GM12878 (cell line): ENCODE data around the gene DTD1. TPM values are rescaled to one million over a fixed set of nuclear protein-coding genes. Genes with fewer than 3 reads are reported as not detected.

ENCODE experiments used
- ATAC-seq: fragments of 200-7000 bp; cut with Tn5 transposase; 3 replicates; pipeline ENCODE4 v1.9.1; 2020; ENCODE audit warnings: mild to moderate bottlenecking, moderate library complexity
- BruUV-seq: library from RNA; stranded (reverse); fragments of 400-500 nt; replicated peaks from 2 replicates; lab custom pipeline; 2021; lab: Mats Ljungman, UMichigan
- CTCF ChIA-PET: fragments of 300-600 bp; sonication (Branson Sonifier 250); formaldehyde crosslinking; extraction: SDS; loops from one replicate; lab custom pipeline; 2021; ENCODE audit warnings: inconsistent platforms; lab: Yijun Ruan, JAX
- POLR2A ChIA-PET: fragments of 350-600 bp; formaldehyde crosslinking; extraction: SDS; loops from one replicate; lab custom pipeline; 2021; ENCODE audit warnings: inconsistent platforms; lab: Charles Lee
- RAD21 ChIA-PET: fragments of 300-600 bp; sonication (Branson Sonifier 250); formaldehyde crosslinking; loops from one replicate; lab custom pipeline; 2023; ENCODE audit warnings: antibody characterized with exemption; ENCODE audit not compliant: unreplicated experiment; lab: Charles Lee
- SMC1A ChIA-PET: fragments of 300-600 bp; sonication (Branson Sonifier 250); formaldehyde crosslinking; loops from one replicate; lab custom pipeline; 2023; ENCODE audit not compliant: unreplicated experiment, uncharacterized antibody; lab: Charles Lee
- DNase-seq: peaks from one replicate; pipeline ENCODE4 v3.0.0-alpha.2; 2011; ENCODE audit warnings: low read depth, low spot score
- FAIRE-seq: peaks from 3 replicates; lab custom pipeline; 2011; peaks lifted over from hg19 to GRCh38; lab: Jason Lieb, UNC
- H2AFZ ChIP-seq: 2 replicates; pipeline ENCODE4 v1.6.0; 2011; ENCODE audit warnings: low read depth, low read length, control low read depth; ENCODE audit not compliant: control insufficient read depth
- H3K27ac ChIP-seq: 2 replicates; pipeline ENCODE4 v1.5.1; 2011; ENCODE audit warnings: control low read depth; ENCODE audit not compliant: control insufficient read depth, insufficient read depth
- H3K27me3 ChIP-seq, 2 experiments: replicated peaks in 1 of 2; 2 replicates each; pipeline versions ENCODE4 v1.6.0 to v1.6.1; 2011; ENCODE audit warnings: low read length in 1 of 2; ENCODE audit not compliant: control insufficient read depth in 2 of 2, insufficient read depth in 2 of 2
- H3K36me3 ChIP-seq, 2 experiments: 2 replicates each; pipeline ENCODE4 v1.5.1; 2011; ENCODE audit warnings: low read length in 1 of 2; ENCODE audit not compliant: control insufficient read depth in 2 of 2, insufficient read depth in 2 of 2
- H3K4me1 ChIP-seq: 2 replicates; pipeline ENCODE4 v1.6.1; 2011; ENCODE audit warnings: mild to moderate bottlenecking, low read length, moderate library complexity, mixed read lengths; ENCODE audit not compliant: control insufficient read depth, insufficient read depth
- H3K4me2 ChIP-seq: 2 replicates; pipeline ENCODE4 v1.6.0; 2011; ENCODE audit warnings: control low read depth; ENCODE audit not compliant: control insufficient read depth, insufficient read depth
- H3K4me3 ChIP-seq: fragments of 200-600 bp; sonication (generic); 2 replicates; pipeline ENCODE4 v1.5.1; 2016
- H3K79me2 ChIP-seq: 2 replicates; pipeline ENCODE4 v1.6.0; 2011; ENCODE audit warnings: low read length; ENCODE audit not compliant: control insufficient read depth, insufficient read depth
- H3K9ac ChIP-seq: 2 replicates; pipeline ENCODE4 v1.8.0; 2011; ENCODE audit warnings: low read length, control low read depth, mixed read lengths; ENCODE audit not compliant: control insufficient read depth, insufficient read depth
- H3K9me3 ChIP-seq: replicated peaks from 3 replicates; pipeline ENCODE4 v1.5.1; 2011; ENCODE audit warnings: mild to moderate bottlenecking, low read length; ENCODE audit not compliant: control insufficient read depth, insufficient read depth
- H4K20me1 ChIP-seq: 2 replicates; pipeline ENCODE4 v1.6.0; 2011; ENCODE audit not compliant: control insufficient read depth, insufficient read depth
- ATF7 ChIP-seq: fragments of 450-650 bp; IDR thresholded peaks from 2 replicates; pipeline ENCODE4 v1.6.1; 2016; ENCODE audit warnings: low read depth, mild to moderate bottlenecking
- CHD1 ChIP-seq: IDR thresholded peaks from 2 replicates; pipeline ENCODE4 v1.6.1; 2012; ENCODE audit warnings: low read depth, low read length, improper control_type of control experiment
- CHD4 ChIP-seq: fragments of 200-600 bp; sonication (generic); IDR thresholded peaks from 2 replicates; pipeline ENCODE4 v1.6.1; 2016; ENCODE audit warnings: mild to moderate bottlenecking
- HCFC1 ChIP-seq: fragments of 150-350 bp; IDR thresholded peaks from 2 replicates; pipeline ENCODE4 v1.6.1; 2014; ENCODE audit warnings: low read length
- POLR2AphosphoS5 ChIP-seq: IDR thresholded peaks from 2 replicates; pipeline ENCODE4 v1.6.1; 2011; ENCODE audit warnings: mild to moderate bottlenecking, low read length, inconsistent platforms
- RELA ChIP-seq: fragments of 450-650 bp; IDR thresholded peaks from 2 replicates; pipeline ENCODE4 v1.8.0; 2014; ENCODE audit warnings: borderline replicate concordance; ENCODE audit not compliant: partially characterized antibody
- WGBS: methylation state at CpG from one replicate; pipeline ENCODE4 v1.1.6; 2016; ENCODE audit warnings: low lambda C conversion rate; ENCODE audit not compliant: insufficient replicate concordance, insufficient coverage; ENCODE audit errors: missing lambda C conversion rate; 5-methylcytosine and 5-hydroxymethylcytosine counted together
- in situ Hi-C: fragments of 300-500 bp; cut with MboI; formaldehyde crosslinking; loops from 9 replicates; pipeline ENCODE4 v1.14.3; 2018; ENCODE audit warnings: mixed read lengths
- intact Hi-C: fragments of 100-400 bp; cut with micrococcal nuclease; formaldehyde crosslinking; loops from one replicate; pipeline ENCODE4 v1.14.2; 2022; ENCODE audit not compliant: unreplicated experiment
- polyA plus RNA-seq, 11 experiments: library from polyadenylated mRNA; depleted of rRNA in 4 of 11; unstranded in 6 of 11; stranded (reverse) in 5 of 11; fragments of >200 nt; fragmentation: Nextera tagmentation in 4 of 11; fragmentation: Illumina TruSeq in 1 of 11; extraction: Ambion mirVana in 4 of 11; extraction: Trizol in 1 of 11; gene quantifications; 1 replicate in 1 of 11; 2 replicates in 10 of 11; pipeline versions ENCODE4 v1.2.1 to v1.2.3, GENCODE V29; 2011 to 2016; ENCODE audit warnings: inconsistent platforms in 2 of 11, missing spikeins in 2 of 11, low read depth in 1 of 11
- total RNA-seq, 4 experiments: library from RNA; depleted of rRNA in 3 of 4; stranded (reverse); fragments of >200 nt in 3 of 4; fragmentation: Illumina TruSeq in 1 of 4; extraction: Trizol in 1 of 4; gene quantifications; 2 replicates each; pipeline versions ENCODE4 v1.2.1 to v1.2.3, GENCODE V29; 2013 to 2021
- TF ChIP-seq, protein P1 (sequence below): fragments of 450-650 bp; IDR thresholded peaks from 2 replicates; pipeline ENCODE4 v1.6.1; 2016; ENCODE audit warnings: mild to moderate bottlenecking
- TF ChIP-seq, protein P2 (sequence below): fragments of 450-650 bp; IDR thresholded peaks from 2 replicates; pipeline ENCODE4 v1.6.1; 2017; ENCODE audit warnings: borderline replicate concordance
- TF ChIP-seq, protein P3 (sequence below): IDR thresholded peaks from 2 replicates; pipeline ENCODE4 v1.6.1; 2011; ENCODE audit warnings: low read depth, low read length, improper control_type of control experiment, borderline replicate concordance

DTD1 gene
- total and polyA plus RNA-seq, 10 of the 15 experiments (the other 5 are each of a cell fraction or from before 2014, with no cell fraction given), result 24.3 to 99.8 (median 63.3) TPM

DNA sequence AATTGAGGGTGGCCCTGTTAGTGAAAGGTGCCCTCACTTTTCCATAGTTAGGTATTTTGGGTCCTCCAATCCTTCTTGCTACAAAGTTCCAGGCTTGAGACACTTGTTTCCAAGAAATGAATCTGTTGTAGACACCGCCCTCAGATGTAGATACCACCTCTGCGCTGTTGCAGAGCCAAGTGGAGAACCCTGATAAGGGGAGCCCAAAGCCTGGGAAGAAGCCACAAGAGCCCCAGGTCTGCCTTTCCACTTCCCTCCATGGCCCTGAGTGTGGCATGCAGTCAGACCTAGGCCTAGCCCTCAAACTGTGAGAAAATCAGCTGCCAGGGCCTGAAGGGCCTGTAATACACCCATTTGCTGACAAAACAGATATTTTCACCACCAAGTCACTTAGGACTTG lies 37.1 kb downstream of the DTD1 start (continued):
- TF ChIP-seq, protein P1, sequence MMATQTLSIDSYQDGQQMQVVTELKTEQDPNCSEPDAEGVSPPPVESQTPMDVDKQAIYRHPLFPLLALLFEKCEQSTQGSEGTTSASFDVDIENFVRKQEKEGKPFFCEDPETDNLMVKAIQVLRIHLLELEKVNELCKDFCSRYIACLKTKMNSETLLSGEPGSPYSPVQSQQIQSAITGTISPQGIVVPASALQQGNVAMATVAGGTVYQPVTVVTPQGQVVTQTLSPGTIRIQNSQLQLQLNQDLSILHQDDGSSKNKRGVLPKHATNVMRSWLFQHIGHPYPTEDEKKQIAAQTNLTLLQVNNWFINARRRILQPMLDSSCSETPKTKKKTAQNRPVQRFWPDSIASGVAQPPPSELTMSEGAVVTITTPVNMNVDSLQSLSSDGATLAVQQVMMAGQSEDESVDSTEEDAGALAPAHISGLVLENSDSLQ, result no peak
- TF ChIP-seq, protein P2, sequence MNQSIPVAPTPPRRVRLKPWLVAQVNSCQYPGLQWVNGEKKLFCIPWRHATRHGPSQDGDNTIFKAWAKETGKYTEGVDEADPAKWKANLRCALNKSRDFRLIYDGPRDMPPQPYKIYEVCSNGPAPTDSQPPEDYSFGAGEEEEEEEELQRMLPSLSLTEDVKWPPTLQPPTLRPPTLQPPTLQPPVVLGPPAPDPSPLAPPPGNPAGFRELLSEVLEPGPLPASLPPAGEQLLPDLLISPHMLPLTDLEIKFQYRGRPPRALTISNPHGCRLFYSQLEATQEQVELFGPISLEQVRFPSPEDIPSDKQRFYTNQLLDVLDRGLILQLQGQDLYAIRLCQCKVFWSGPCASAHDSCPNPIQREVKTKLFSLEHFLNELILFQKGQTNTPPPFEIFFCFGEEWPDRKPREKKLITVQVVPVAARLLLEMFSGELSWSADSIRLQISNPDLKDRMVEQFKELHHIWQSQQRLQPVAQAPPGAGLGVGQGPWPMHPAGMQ, result no peak
- no peak for TF ChIP-seq ATF7
- TF ChIP-seq CHD4, result no peak
- TF ChIP-seq, protein P3, sequence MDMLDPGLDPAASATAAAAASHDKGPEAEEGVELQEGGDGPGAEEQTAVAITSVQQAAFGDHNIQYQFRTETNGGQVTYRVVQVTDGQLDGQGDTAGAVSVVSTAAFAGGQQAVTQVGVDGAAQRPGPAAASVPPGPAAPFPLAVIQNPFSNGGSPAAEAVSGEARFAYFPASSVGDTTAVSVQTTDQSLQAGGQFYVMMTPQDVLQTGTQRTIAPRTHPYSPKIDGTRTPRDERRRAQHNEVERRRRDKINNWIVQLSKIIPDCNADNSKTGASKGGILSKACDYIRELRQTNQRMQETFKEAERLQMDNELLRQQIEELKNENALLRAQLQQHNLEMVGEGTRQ, result no peak
- TF ChIP-seq RELA, result no peak
- no peak for TF ChIP-seq CHD1
- TF ChIP-seq, all 136 proteins: peak for 0

DNA sequence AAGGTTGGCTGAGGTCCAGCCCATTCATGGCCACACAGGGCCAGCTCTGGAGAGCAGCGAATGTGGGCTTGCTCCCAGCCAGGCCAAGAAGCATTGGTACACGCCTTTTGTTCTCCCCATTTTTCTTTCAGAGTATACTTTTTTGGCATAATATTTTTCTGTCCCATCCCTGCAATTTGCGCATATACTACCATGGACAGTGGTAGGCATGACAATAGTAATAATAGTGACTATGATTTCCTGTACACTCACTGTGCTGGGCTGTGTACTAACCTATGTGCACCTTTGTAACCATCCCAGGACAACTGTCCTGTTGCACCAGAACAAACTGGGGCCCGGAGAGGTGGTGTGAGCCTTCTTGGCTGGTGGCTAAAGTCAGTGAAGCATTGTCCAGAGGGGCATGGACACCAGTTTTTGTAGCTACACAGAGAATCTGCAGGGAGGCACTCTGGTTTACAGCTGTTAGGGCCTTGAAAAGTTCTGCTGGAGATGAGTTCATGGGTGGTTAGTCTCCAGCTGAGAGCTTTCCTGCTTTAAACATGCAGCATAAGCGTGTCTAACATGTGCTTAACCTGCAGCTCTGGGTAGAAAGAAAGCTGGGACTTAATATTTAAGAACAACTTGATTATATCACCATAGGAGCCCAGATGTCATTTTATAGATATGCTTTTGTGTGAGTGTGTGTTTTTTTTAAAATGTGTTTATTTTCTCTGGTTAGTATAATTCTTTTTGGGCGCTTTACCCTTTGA lies 38.2 kb downstream of the DTD1 start:
- Histone ChIP-seq H3K9me3 (no peaks in the 10 kb centered on the region), H4K20me1 (no peaks in the 10 kb centered on the region), H3K27me3 (no peaks in the 10 kb centered on the region), H3K79me2 (no peaks in the 10 kb centered on the region), H3K27ac (no peak overlapping the region), H3K4me2 (no peak overlapping the region), H3K4me3 (no peak overlapping the region), H3K9ac (no peak overlapping the region), H3K36me3 (no peaks in the 10 kb centered on the region; a peak in 2 of 4 replicates), H2AFZ (no peak overlapping the region), H3K4me1 (no peaks in the 10 kb centered on the region)
- ATAC-seq (no peak), FAIRE-seq (no peak), DNase-seq (no peak)
- 81% methylated on average over 6 of the region's 6 CpGs for whole genome bisulfite sequencing
- TF ChIP-seq POLR2AphosphoS5 (no peak), HCFC1 (no peak)
- ChIA-PET RAD21 (no interaction called here), POLR2A (no interaction called here), SMC1A (interaction anchor here (1.3 kb wide), 1 partner anchor 41 kb away, joined by 3 read pairs; no protein-coding TSS in a partner anchor), CTCF (interaction anchor here (1.1 kb wide), 1 partner anchor 1035 kb away, joined by 3 read pairs; no protein-coding TSS in a partner anchor)
- intact Hi-C loops (no loop called here), in situ Hi-C loops (loop anchor here (10.0 to 25.0 kb wide), 2 partner anchors 561 to 1039 kb away; no protein-coding TSS in a partner anchor)
- no TSS peak for BruUV-seq
